Pancreas (tissue), 10 donors: ENCODE results near the gene HOXD4. TPM values are rescaled to one million over a fixed set of nuclear protein-coding genes. Genes with fewer than 3 reads are reported as not detected.

Experiments
- ATAC-seq, 4 donors: fragments of 200-7000 bp; cut with Tn5 transposase; one replicate each; pipeline versions ENCODE4 v1.8.0 to v1.9.1; 2020; ENCODE audit warnings: mild to moderate bottlenecking in 4 of 4, moderate library complexity in 4 of 4
- DNase-seq, 6 donors: peaks; one replicate each; pipeline ENCODE4 v3.0.0-alpha.2; 2020
- FAIRE-seq: peaks from 2 replicates; lab custom pipeline; 2012; peaks lifted over from hg19 to GRCh38; lab: Jason Lieb, UNC
- H3K27ac ChIP-seq, 4 donors: fragments of 200-600 bp; sonication (generic); 1 replicate in 3 of 4; 2 replicates in 1 of 4; pipeline versions ENCODE4 v1.5.0 to v1.8.0; 2020
- H3K27me3 ChIP-seq, 4 donors: fragments of 200-600 bp; one replicate each; pipeline ENCODE4 v1.8.0; 2021
- H3K36me3 ChIP-seq, 3 donors: fragments of 200-600 bp; sonication (generic) in 1 of 3; one replicate each; pipeline versions ENCODE4 v1.5.0 to v1.8.0; 2020 to 2021
- H3K4me1 ChIP-seq, 3 donors: fragments of 200-600 bp; one replicate each; pipeline ENCODE4 v1.8.0; 2021
- H3K4me3 ChIP-seq, 4 donors: fragments of 200-600 bp; sonication (generic) in 2 of 4; one replicate each; pipeline versions ENCODE4 v1.5.0 to v1.8.0; 2020 to 2021
- H3K9me3 ChIP-seq, 4 donors: fragments of 200-600 bp; one replicate each; pipeline ENCODE4 v1.8.0; 2021
- WGBS, 2 donors: extraction: QIAGEN DNeasy Blood & Tissue Kit; methylation state at CpG; one replicate each; pipeline ENCODE4 v1.1.7; 2013; 5-methylcytosine and 5-hydroxymethylcytosine counted together
- intact Hi-C, 3 donors: fragments of 100-400 bp; cut with DNase I; formaldehyde crosslinking; loops; one replicate each; pipeline versions ENCODE4 v1.11.1 to v1.14.2; 2022
- microRNA-seq, 2 donors: library from miRNA; unstranded; fragments of <30 nt; microRNA quantifications; one replicate each; pipeline versions ENCODE4 to v1.1.0, GENCODE V29; 2019 to 2020
- polyA plus RNA-seq, 2 donors: library from polyadenylated mRNA; stranded (reverse); fragments of 200-250 nt; gene quantifications; one replicate each; pipeline ENCODE4 v1.2.3, GENCODE V29; 2013
- total RNA-seq, 6 donors: library from RNA; stranded (reverse); fragmentation: NEBNext Ultra II Directional in 4 of 6; extraction: Animal tissue kit (Norgen Biotek cat#: 25700) in 4 of 6; gene quantifications; one replicate each; pipeline versions ENCODE4 v1.2.1 to v1.2.4, GENCODE V29; 2021 to 2023
- TF ChIP-seq, protein P1 (sequence below), 4 donors: fragments of 200-600 bp; sonication (generic) in 3 of 4; IDR thresholded peaks; one replicate each; pipeline versions ENCODE4 v1.5.0 to v1.8.0; 2021; ENCODE audit warnings: antibody characterized with exemption in 4 of 4
- donor health status: healthy with polysubstance abuse.
- donor health status: DM: no; HTN: no; CAD: no; lungs with moderate emphysema.
- donor health status: DM: no; HTN: no; CAD: no.
- donor health status: control.
- donor health status: control.
- donor health status: Bipolar disorder and iron deficiency.
- donor health status: DM: yes; HTN: yes; CAD: no.
- donor health status: DM: no; HTN: no; CAD: no.
- donor health status: DM: no; HTN: no; CAD: no.
- donor health status: DM: yes; HTN: yes; CAD: no.

HOXD4 gene
- total and polyA plus RNA-seq, 8 donors: 0.13 to 1.8 (median 0.31) TPM; not detected in 2

DNA sequence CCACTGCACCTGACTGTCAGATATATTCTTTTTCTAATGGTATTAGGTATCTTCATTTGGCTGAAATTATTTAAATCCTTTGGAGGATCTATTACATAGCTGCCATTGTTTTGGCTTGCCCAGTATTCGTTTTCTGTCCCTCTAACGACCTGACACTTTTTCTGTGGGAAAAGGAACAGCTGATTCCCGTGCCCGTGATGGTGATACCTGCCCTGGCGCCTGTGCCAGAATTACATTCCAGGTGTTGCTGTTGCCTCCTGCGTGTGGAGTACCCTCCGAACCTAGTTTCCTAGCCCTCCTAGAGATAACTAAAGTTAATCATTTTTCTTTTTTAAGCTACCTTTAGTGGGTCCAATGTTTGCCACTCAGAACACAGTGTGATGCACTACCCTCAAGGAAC is 51.1 kb downstream of the HOXD4 start:
- no peak overlapping the region for H3K4me3 ChIP-seq
- peaks cover 0 to 6% (median 0%) of the 10 kb centered on the region in 4 donors for H3K27me3 ChIP-seq
- WGBS, 2 donors: 23 to 28% methylated on average over 7 of the region's 7 CpGs
- H3K4me1 ChIP-seq: no peaks in the 10 kb centered on the region
- no peaks in the 10 kb centered on the region for H3K36me3 ChIP-seq
- DNase-seq (peak in 3 of 6 donors; percentile 18 to 52 (median 32)), FAIRE-seq (no peak), ATAC-seq (peak; percentile 56 to 80 (median 58))
- H3K27ac ChIP-seq: no peak overlapping the region
- TF ChIP-seq, protein P1, sequence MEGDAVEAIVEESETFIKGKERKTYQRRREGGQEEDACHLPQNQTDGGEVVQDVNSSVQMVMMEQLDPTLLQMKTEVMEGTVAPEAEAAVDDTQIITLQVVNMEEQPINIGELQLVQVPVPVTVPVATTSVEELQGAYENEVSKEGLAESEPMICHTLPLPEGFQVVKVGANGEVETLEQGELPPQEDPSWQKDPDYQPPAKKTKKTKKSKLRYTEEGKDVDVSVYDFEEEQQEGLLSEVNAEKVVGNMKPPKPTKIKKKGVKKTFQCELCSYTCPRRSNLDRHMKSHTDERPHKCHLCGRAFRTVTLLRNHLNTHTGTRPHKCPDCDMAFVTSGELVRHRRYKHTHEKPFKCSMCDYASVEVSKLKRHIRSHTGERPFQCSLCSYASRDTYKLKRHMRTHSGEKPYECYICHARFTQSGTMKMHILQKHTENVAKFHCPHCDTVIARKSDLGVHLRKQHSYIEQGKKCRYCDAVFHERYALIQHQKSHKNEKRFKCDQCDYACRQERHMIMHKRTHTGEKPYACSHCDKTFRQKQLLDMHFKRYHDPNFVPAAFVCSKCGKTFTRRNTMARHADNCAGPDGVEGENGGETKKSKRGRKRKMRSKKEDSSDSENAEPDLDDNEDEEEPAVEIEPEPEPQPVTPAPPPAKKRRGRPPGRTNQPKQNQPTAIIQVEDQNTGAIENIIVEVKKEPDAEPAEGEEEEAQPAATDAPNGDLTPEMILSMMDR (IDR thresholded peaks at IDR 0.05): no peak
- intact Hi-C loops: no loop called here
- no peaks in the 10 kb centered on the region for H3K9me3 ChIP-seq

Small RNA genes lying within 50 kb of the gene (microRNA-seq; reads per million reads assigned to microRNA genes)
- 2,987 to 3,047 reads per million in 2 donors for gene MIR10B

Other genes with a start within 250 kb of the HOXD4 start
- 10 to 100 TPM in 3 of 6 donors, 1 to 10 TPM in 3; 7.0 to 14.8 (median 9.7) TPM for gene LNPK, start 149.3 kb upstream of the HOXD4 start, total RNA-seq
- gene LNPK, start 149.3 kb upstream of the HOXD4 start, polyA plus RNA-seq: 1 to 10 TPM; 1.3 to 3.2 TPM
- not detected for gene EVX2, start 67.6 kb upstream of the HOXD4 start, total RNA-seq
- gene EVX2, start 67.6 kb upstream of the HOXD4 start, polyA plus RNA-seq: under 1 TPM in 1 of 2 donors, not detected in 1; 0.02 TPM
- not detected for gene HOXD13, start 58.8 kb upstream of the HOXD4 start, total RNA-seq
- gene HOXD13, start 58.8 kb upstream of the HOXD4 start, polyA plus RNA-seq: not detected
- gene HOXD12, start 51.8 kb upstream of the HOXD4 start, total RNA-seq: not detected
- not detected for gene HOXD12, start 51.8 kb upstream of the HOXD4 start, polyA plus RNA-seq
- not detected for gene HOXD11, start 44.3 kb upstream of the HOXD4 start, total RNA-seq
- not detected for gene HOXD11, start 44.3 kb upstream of the HOXD4 start, polyA plus RNA-seq
- gene HOXD10, start 34.8 kb upstream of the HOXD4 start, total RNA-seq: not detected
- gene HOXD10, start 34.8 kb upstream of the HOXD4 start, polyA plus RNA-seq: not detected
- under 1 TPM in 4 of 6 donors, not detected in 2; 0.12 to 0.47 (median 0.20) TPM for gene HOXD9, start 28.8 kb upstream of the HOXD4 start, total RNA-seq
- gene HOXD9, start 28.8 kb upstream of the HOXD4 start, polyA plus RNA-seq: 1 to 10 TPM in 1 of 2 donors, under 1 TPM in 1; 0.49 to 1.1 TPM
- under 1 TPM; 0.19 to 0.87 (median 0.61) TPM for gene HOXD8, start 21.8 kb upstream of the HOXD4 start, total RNA-seq
- gene HOXD8, start 21.8 kb upstream of the HOXD4 start, polyA plus RNA-seq: 1 to 10 TPM in 1 of 2 donors, under 1 TPM in 1; 0.61 to 1.5 TPM
- under 1 TPM in 5 of 6 donors, not detected in 1; 0.23 to 0.38 (median 0.25) TPM for gene HOXD3, start 5.8 kb downstream of the HOXD4 start, total RNA-seq
- under 1 TPM; 0.19 to 0.68 TPM for gene HOXD3, start 5.8 kb downstream of the HOXD4 start, polyA plus RNA-seq
- under 1 TPM; 0.08 to 0.29 (median 0.18) TPM for gene HOXD1, start 37.1 kb downstream of the HOXD4 start, total RNA-seq
- under 1 TPM; 0.19 to 0.28 TPM for gene HOXD1, start 37.1 kb downstream of the HOXD4 start, polyA plus RNA-seq
- gene MTX2, start 117.9 kb downstream of the HOXD4 start, total RNA-seq: 10 to 100 TPM in 3 of 6 donors, 1 to 10 TPM in 3; 8.1 to 12.1 (median 9.8) TPM
- gene MTX2, start 117.9 kb downstream of the HOXD4 start, polyA plus RNA-seq: 10 to 100 TPM; 24.9 to 28.3 TPM